GM19438 (cell line): ENCODE measurements around the gene AGBL4.

ENCODE experiments used
- ATAC-seq: cut with Tn5 transposase; IDR thresholded peaks from one replicate; pipeline ENCODE4 v1.9.1; 2021; ENCODE audit warnings: low read depth; ENCODE audit not compliant: unreplicated experiment

The AGBL4 gene

GRCh38 chr1:48916130-48917069 is 1107.4 kb downstream of the AGBL4 start:
- ATAC-seq: no peak

GRCh38 chr1:48908606-48909005 is 1115.1 kb downstream of the AGBL4 start:
- ATAC-seq: no peak

GRCh38 chr1:48906729-48907128 is 1117.0 kb downstream of the AGBL4 start:
- ATAC-seq: no peak

- no peak for ATAC-seq
Measured at GRCh38 chr1:48906164-48906563, 1117.6 kb downstream of the AGBL4 start.

- no peak for ATAC-seq
Measured at GRCh38 chr1:48903291-48903690, 1120.5 kb downstream of the AGBL4 start.

GRCh38 chr1:48898894-48899293 is 1124.9 kb downstream of the AGBL4 start:
- ATAC-seq: no peak

GRCh38 chr1:48889615-48890014 is 1134.1 kb downstream of the AGBL4 start:
- no peak for ATAC-seq

- no peak for ATAC-seq
Measured at GRCh38 chr1:48889082-48889481, 1134.7 kb downstream of the AGBL4 start.

- no peak for ATAC-seq
Measured at GRCh38 chr1:48887796-48888195, 1136.0 kb downstream of the AGBL4 start.

- ATAC-seq: no peak
Measured at GRCh38 chr1:48882020-48882419, 1141.7 kb downstream of the AGBL4 start.

- no peak for ATAC-seq
Measured at GRCh38 chr1:48878191-48878940, 1145.4 kb downstream of the AGBL4 start.

GRCh38 chr1:48876330-48876785 is 1147.4 kb downstream of the AGBL4 start:
- ATAC-seq: no peak

GRCh38 chr1:48875552-48876329 is 1148.0 kb downstream of the AGBL4 start:
- no peak for ATAC-seq

- no peak for ATAC-seq
Measured at GRCh38 chr1:48873944-48874343, 1149.8 kb downstream of the AGBL4 start.

- ATAC-seq: no peak
Measured at GRCh38 chr1:48870596-48870995, 1153.2 kb downstream of the AGBL4 start.

- no peak for ATAC-seq
Measured at GRCh38 chr1:48869116-48869893, 1154.4 kb downstream of the AGBL4 start.

GRCh38 chr1:48864913-48865312 is 1158.8 kb downstream of the AGBL4 start:
- no peak for ATAC-seq

GRCh38 chr1:48859456-48859855 is 1164.3 kb downstream of the AGBL4 start:
- no peak for ATAC-seq

- ATAC-seq: no peak
Measured at GRCh38 chr1:48858200-48858920, 1165.4 kb downstream of the AGBL4 start.
